Trophoblast cell (in vitro differentiated cells and primary cell): Measurements from ENCODE around the gene GAK.

Experiments used
- DNase-seq, 2 donors: peaks; one replicate each; pipeline ENCODE4 v3.0.0-alpha.2; 2016
- H2AFZ ChIP-seq: 2 replicates; pipeline ENCODE4 v1.6.1; 2013; ENCODE audit warnings: low read length, moderate library complexity, mild to moderate bottlenecking; ENCODE audit not compliant: insufficient read depth, poor library complexity
- H2AK5ac ChIP-seq: 2 replicates; pipeline ENCODE4 v1.6.1; 2013; ENCODE audit warnings: mild to moderate bottlenecking, low read length
- H2BK120ac ChIP-seq: 2 replicates; pipeline ENCODE4 v1.6.1; 2013; ENCODE audit warnings: low read length, mild to moderate bottlenecking, moderate library complexity; ENCODE audit not compliant: insufficient read depth, poor library complexity
- H2BK12ac ChIP-seq: 2 replicates; pipeline ENCODE4 v1.6.1; 2013; ENCODE audit warnings: mild to moderate bottlenecking, low read length, moderate library complexity
- H2BK5ac ChIP-seq: 2 replicates; pipeline ENCODE4 v1.6.1; 2013; ENCODE audit warnings: low read length, low read depth, moderate library complexity, mild to moderate bottlenecking; ENCODE audit not compliant: poor library complexity
- H3K14ac ChIP-seq: 2 replicates; pipeline ENCODE4 v1.6.1; 2013; ENCODE audit warnings: mild to moderate bottlenecking, low read length
- H3K18ac ChIP-seq: 2 replicates; pipeline ENCODE4 v1.6.1; 2013; ENCODE audit warnings: mild to moderate bottlenecking, low read length
- H3K23ac ChIP-seq: 2 replicates; pipeline ENCODE4 v1.6.1; 2013; ENCODE audit warnings: low read length
- H3K27ac ChIP-seq: 2 replicates; pipeline ENCODE4 v1.5.1; 2013; ENCODE audit warnings: low read depth, mild to moderate bottlenecking, inconsistent platforms, low read length, moderate library complexity
- H3K27me3 ChIP-seq: 2 replicates; pipeline ENCODE4 v1.6.1; 2013; ENCODE audit warnings: inconsistent platforms, mild to moderate bottlenecking, low read length, moderate library complexity; ENCODE audit not compliant: insufficient read depth
- H3K36me3 ChIP-seq, 2 experiments: 1 replicate in 1 of 2; 2 replicates in 1 of 2; pipeline ENCODE4 v1.6.1; 2013; ENCODE audit warnings: low read length in 2 of 2, mild to moderate bottlenecking in 2 of 2, moderate library complexity in 1 of 2; ENCODE audit not compliant: insufficient read depth in 2 of 2, control insufficient read depth in 1 of 2
- H3K4ac ChIP-seq: 2 replicates; pipeline ENCODE4 v1.6.1; 2013; ENCODE audit warnings: low read depth, mild to moderate bottlenecking, low read length, moderate library complexity
- H3K4me1 ChIP-seq, 2 experiments: 1 replicate in 1 of 2; 2 replicates in 1 of 2; pipeline ENCODE4 v1.6.1; 2013; ENCODE audit warnings: low read length in 2 of 2, mild to moderate bottlenecking in 2 of 2, moderate library complexity in 1 of 2; ENCODE audit not compliant: insufficient read depth in 2 of 2, control insufficient read depth in 1 of 2
- H3K4me2 ChIP-seq: 2 replicates; pipeline ENCODE4 v1.6.1; 2013; ENCODE audit warnings: inconsistent platforms, mild to moderate bottlenecking, low read length, moderate library complexity
- H3K4me3 ChIP-seq: 2 replicates; pipeline ENCODE4 v1.5.1; 2013; ENCODE audit warnings: mild to moderate bottlenecking, low read depth, low read length, inconsistent platforms
- H3K79me1 ChIP-seq: one replicate; pipeline ENCODE4 v1.6.1; 2013; ENCODE audit warnings: low read length
- H3K79me2 ChIP-seq: 2 replicates; pipeline ENCODE4 v1.6.1; 2013; ENCODE audit warnings: low read length, mild to moderate bottlenecking; ENCODE audit not compliant: control insufficient read depth, insufficient read depth, poor library complexity
- H3K9ac ChIP-seq: 2 replicates; pipeline ENCODE4 v1.6.1; 2013; ENCODE audit warnings: mild to moderate bottlenecking, low read length
- H3K9me3 ChIP-seq: 2 replicates; pipeline ENCODE4 v1.6.1; 2013; ENCODE audit warnings: low read depth, mild to moderate bottlenecking, control low read depth, inconsistent platforms, low read length; ENCODE audit not compliant: insufficient read depth
- H4K12ac ChIP-seq: 2 replicates; pipeline ENCODE4 v1.6.1; 2013; ENCODE audit warnings: low read depth, mild to moderate bottlenecking, low read length, moderate library complexity
- H4K8ac ChIP-seq: 2 replicates; pipeline ENCODE4 v1.6.1; 2013; ENCODE audit warnings: low read depth, mild to moderate bottlenecking, low read length, moderate library complexity
- H4K91ac ChIP-seq: one replicate; pipeline ENCODE4 v1.6.1; 2013; ENCODE audit warnings: low read depth, mild to moderate bottlenecking, low read length, moderate library complexity
- WGBS: extraction: QIAGEN DNeasy Blood & Tissue Kit; methylation state at CpG from one replicate; pipeline ENCODE4 v1.1.7; 2013; ENCODE audit warnings: missing lambda C conversion rate; ENCODE audit not compliant: insufficient read length, insufficient coverage; ENCODE audit errors: extremely low coverage; 5-methylcytosine and 5-hydroxymethylcytosine counted together

The GAK gene

GRCh38 chr4:826508-827208 is 105.5 kb downstream of the GAK start:
- no peak overlapping the region for H4K91ac ChIP-seq
- H3K36me3 ChIP-seq = no peaks in the 10 kb centered on the region
- no CpG with 5 or more reads among the region's 75 CpGs for WGBS
- H3K4me3 ChIP-seq = no peak overlapping the region
- no peak overlapping the region for H4K12ac ChIP-seq
- no peaks in the 10 kb centered on the region for H3K79me2 ChIP-seq
- H3K23ac ChIP-seq = no peak overlapping the region
- H4K8ac ChIP-seq = no peak overlapping the region
- H3K27ac ChIP-seq = no peak overlapping the region
- H3K9ac ChIP-seq = no peak overlapping the region
- peaks cover 10% of the 10 kb centered on the region for H3K9me3 ChIP-seq
- H3K14ac ChIP-seq = no peak overlapping the region
- no peak overlapping the region for H2AK5ac ChIP-seq
- no peak overlapping the region for H2BK12ac ChIP-seq
- no peak overlapping the region for H2BK120ac ChIP-seq
- H3K4me2 ChIP-seq = peak overlapping the region; percentile 12
- H3K4me1 ChIP-seq = peaks cover 0 to 2% of the 10 kb centered on the region in 2 experiments
- DNase-seq = no peak
- peaks cover 44% of the 10 kb centered on the region for H3K27me3 ChIP-seq
- no peak overlapping the region for H3K18ac ChIP-seq
- no peaks in the 10 kb centered on the region for H3K79me1 ChIP-seq
- no peak overlapping the region for H3K4ac ChIP-seq
- H2AFZ ChIP-seq = no peak overlapping the region
- H2BK5ac ChIP-seq = no peak overlapping the region

- Histone ChIP-seq H3K14ac (no peak within 1 kb of the TSS), H2AK5ac (no peak within 1 kb of the TSS), H3K4me3 (no peak within 1 kb of the TSS), H3K18ac (no peak within 1 kb of the TSS), H3K27me3 (peaks cover 44% of the 10 kb centered on the region), H3K79me2 (no peaks in the 10 kb centered on the region), H3K23ac (no peak within 1 kb of the TSS), H3K9ac (no peak within 1 kb of the TSS), H2BK12ac (no peak within 1 kb of the TSS), H3K36me3 (no peaks in the 10 kb centered on the region), H3K4ac (no peak within 1 kb of the TSS), H3K79me1 (no peaks in the 10 kb centered on the region), H2BK120ac (no peak within 1 kb of the TSS), H4K8ac (no peak within 1 kb of the TSS), H3K9me3 (peaks cover 3% of the 10 kb centered on the region), H3K4me1 (peaks cover 0 to 2% of the 10 kb centered on the region in 2 experiments), H4K12ac (no peak within 1 kb of the TSS), H2BK5ac (no peak within 1 kb of the TSS), H4K91ac (no peak within 1 kb of the TSS), H3K27ac (no peak within 1 kb of the TSS), H2AFZ (no peak within 1 kb of the TSS), H3K4me2 (peak within 1 kb of the TSS; percentile 53)
- no CpG with 5 or more reads among the region's 61 CpGs for WGBS
- DNase-seq = peak in 1 of 2 donors; percentile 5
These were observed 106.2 kb downstream of the GAK start, which contains the start of gene CPLX1 for GRCh38 chr4:825971-826330. Gene CPLX1 (minus strand): TSS chr4:826129. CDS start chr4:824522, 1,607 bp downstream.

GRCh38 chr4:825063-825970 is 106.8 kb downstream of the GAK start:
- no peak overlapping the region for H3K14ac ChIP-seq
- no peak overlapping the region for H4K12ac ChIP-seq
- H3K79me1 ChIP-seq = no peaks in the 10 kb centered on the region
- H3K4me1 ChIP-seq = peaks cover 0 to 2% of the 10 kb centered on the region in 2 experiments
- H3K36me3 ChIP-seq = no peaks in the 10 kb centered on the region
- H2AK5ac ChIP-seq = no peak overlapping the region
- H3K4me2 ChIP-seq = peak overlapping the region; percentile 53
- no peak overlapping the region for H4K91ac ChIP-seq
- H3K18ac ChIP-seq = no peak overlapping the region
- H2BK5ac ChIP-seq = no peak overlapping the region
- no peak overlapping the region for H3K23ac ChIP-seq
- peaks cover 5% of the 10 kb centered on the region for H3K9me3 ChIP-seq
- no peak overlapping the region for H3K4ac ChIP-seq
- WGBS = no CpG with 5 or more reads among the region's 94 CpGs
- peaks cover 44% of the 10 kb centered on the region for H3K27me3 ChIP-seq
- H3K4me3 ChIP-seq = no peak overlapping the region
- DNase-seq = peak in 1 of 2 donors; percentile 4
- H3K9ac ChIP-seq = no peak overlapping the region
- no peak overlapping the region for H4K8ac ChIP-seq
- no peak overlapping the region for H3K27ac ChIP-seq
- no peak overlapping the region for H2BK120ac ChIP-seq
- H2BK12ac ChIP-seq = no peak overlapping the region
- no peak overlapping the region for H2AFZ ChIP-seq
- H3K79me2 ChIP-seq = no peaks in the 10 kb centered on the region

GRCh38 chr4:824461-825062 is 107.6 kb downstream of the GAK start:
- no peak for DNase-seq
- no peak overlapping the region for H2BK5ac ChIP-seq
- H3K27me3 ChIP-seq = peaks cover 47% of the 10 kb centered on the region
- WGBS = no CpG with 5 or more reads among the region's 23 CpGs
- no peak overlapping the region for H3K23ac ChIP-seq
- no peaks in the 10 kb centered on the region for H3K79me2 ChIP-seq
- H3K4ac ChIP-seq = no peak overlapping the region
- no peak overlapping the region for H4K8ac ChIP-seq
- H4K12ac ChIP-seq = no peak overlapping the region
- no peak overlapping the region for H3K14ac ChIP-seq
- no peak overlapping the region for H3K4me3 ChIP-seq
- H3K4me2 ChIP-seq = no peak overlapping the region
- no peak overlapping the region for H2AFZ ChIP-seq
- H3K18ac ChIP-seq = no peak overlapping the region
- no peak overlapping the region for H3K27ac ChIP-seq
- H3K9ac ChIP-seq = no peak overlapping the region
- peaks cover 0 to 2% of the 10 kb centered on the region in 2 experiments for H3K4me1 ChIP-seq
- H2BK12ac ChIP-seq = no peak overlapping the region
- no peak overlapping the region for H2AK5ac ChIP-seq
- H3K36me3 ChIP-seq = no peaks in the 10 kb centered on the region
- no peak overlapping the region for H4K91ac ChIP-seq
- H3K79me1 ChIP-seq = no peaks in the 10 kb centered on the region
- H2BK120ac ChIP-seq = no peak overlapping the region
- peaks cover 9% of the 10 kb centered on the region for H3K9me3 ChIP-seq
